ENCODE data around the gene LAMC3. TPM values are rescaled to one million over a fixed set of nuclear protein-coding genes. Genes with fewer than 3 reads are reported as not detected.
"Not testable (repeated sequence)": the region's sequence is repeated elsewhere in the genome, so short reads cannot be mapped to it uniquely, and the experiment has no call there.

Gene LAMC3
- total RNA-seq, 1 experiment from 2014 or later, result not detected

DNA sequence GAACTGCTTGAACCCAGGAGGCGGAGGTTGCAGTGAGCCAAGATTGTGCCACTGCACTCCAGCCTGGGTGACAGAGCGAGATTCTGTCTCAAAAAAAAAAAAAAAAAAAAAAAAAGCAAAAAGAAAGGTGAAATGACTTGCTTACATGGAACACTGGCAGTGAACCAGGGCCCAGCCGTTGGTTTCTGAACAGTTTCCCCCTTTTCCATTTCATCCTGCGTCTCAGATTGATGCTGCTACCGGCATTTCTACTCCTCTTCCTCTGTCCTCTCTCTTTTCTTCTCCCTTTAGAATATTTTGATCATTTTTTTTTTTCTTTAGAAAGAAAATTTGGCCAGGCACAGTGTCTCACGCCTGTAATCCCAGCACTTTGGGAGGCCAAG, 106.4 kb downstream of the LAMC3 start:
- DNase-seq; H3K27ac ChIP-seq (ENCODE audit: low read length); H3K9me2 ChIP-seq (replicated peaks; ENCODE audit: insufficient read depth, low read length); H3K4me1 ChIP-seq (ENCODE audit: low read length); H4K20me1 ChIP-seq (ENCODE audit: insufficient read depth, low read depth, low read length); H2AFZ ChIP-seq (ENCODE audit: low read length); H3K4me3 ChIP-seq (ENCODE audit: low read length); H3K27me3 ChIP-seq (ENCODE audit: low read length); H3K36me3 ChIP-seq (ENCODE audit: insufficient read depth, low read length); H3K79me2 ChIP-seq (ENCODE audit: low read length); H3K9me3 ChIP-seq (ENCODE audit: low read length); H3K4me2 ChIP-seq (ENCODE audit: low read depth, low read length, poor library complexity, severe bottlenecking); H3K9ac ChIP-seq (ENCODE audit: low read length): not testable (repeated sequence)

DNA sequence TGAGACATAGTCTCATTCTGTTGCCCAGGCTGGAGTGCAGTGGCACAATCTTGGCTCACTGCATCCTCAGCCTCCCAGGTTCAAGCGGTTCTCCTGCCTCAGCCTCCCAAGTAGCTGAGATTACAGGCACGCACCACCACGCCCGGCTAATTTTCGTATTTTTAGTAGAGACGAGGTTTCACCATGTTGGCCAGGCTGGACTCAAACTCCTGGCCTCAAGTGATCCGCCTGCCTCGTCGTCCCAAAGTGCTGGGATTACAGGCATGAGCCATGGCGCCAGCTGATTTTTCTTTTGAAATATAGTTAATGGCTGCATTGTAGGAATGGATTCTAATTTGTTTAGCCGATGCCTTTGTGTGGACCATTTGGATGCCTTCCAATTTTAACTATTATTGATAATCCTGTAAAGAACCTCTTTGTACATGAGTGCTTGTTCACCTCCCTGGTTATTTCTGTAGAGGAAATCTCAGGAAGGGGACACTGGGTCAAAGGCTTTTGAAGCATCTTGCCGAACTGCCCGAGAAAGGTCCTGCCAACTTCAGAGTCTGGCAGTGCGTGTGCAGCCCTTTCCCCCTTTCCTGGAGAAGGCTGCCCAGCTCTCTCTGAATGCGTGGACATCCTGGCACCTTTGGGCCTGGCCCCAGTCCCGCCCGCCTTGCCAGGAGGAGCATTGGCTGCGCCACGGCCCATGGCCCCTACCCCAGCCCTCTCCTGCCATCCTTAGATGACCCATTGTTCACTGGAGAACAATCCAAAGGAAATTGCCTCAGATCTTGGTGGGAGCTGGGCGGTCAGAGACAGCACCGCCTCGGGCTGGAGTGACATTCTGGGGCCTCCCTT, 107.5 kb downstream of the LAMC3 start:
- no peak overlapping the region for H3K4me3 ChIP-seq (ENCODE audit: low read length)
- no peak overlapping the region for H3K9ac ChIP-seq (ENCODE audit: low read length)
- H4K20me1 ChIP-seq (ENCODE audit: insufficient read depth, low read depth, low read length), result no peaks in the 10 kb centered on the region
- no peaks in the 10 kb centered on the region for H3K79me2 ChIP-seq (ENCODE audit: low read length)
- no peaks in the 10 kb centered on the region for H3K36me3 ChIP-seq (ENCODE audit: insufficient read depth, low read length)
- H3K9me2 ChIP-seq (replicated peaks; ENCODE audit: insufficient read depth, low read length), result no peaks in the 10 kb centered on the region
- no peaks in the 10 kb centered on the region for H3K4me1 ChIP-seq (ENCODE audit: low read length)
- no peak for DNase-seq
- no peaks in the 10 kb centered on the region for H3K27me3 ChIP-seq (ENCODE audit: low read length)
- no peak overlapping the region for H3K27ac ChIP-seq (ENCODE audit: low read length)
- no peak overlapping the region for H3K4me2 ChIP-seq (ENCODE audit: low read depth, low read length, poor library complexity, severe bottlenecking)
- H3K9me3 ChIP-seq (ENCODE audit: low read length), result no peaks in the 10 kb centered on the region
- H2AFZ ChIP-seq (ENCODE audit: low read length), result no peak overlapping the region

DNA sequence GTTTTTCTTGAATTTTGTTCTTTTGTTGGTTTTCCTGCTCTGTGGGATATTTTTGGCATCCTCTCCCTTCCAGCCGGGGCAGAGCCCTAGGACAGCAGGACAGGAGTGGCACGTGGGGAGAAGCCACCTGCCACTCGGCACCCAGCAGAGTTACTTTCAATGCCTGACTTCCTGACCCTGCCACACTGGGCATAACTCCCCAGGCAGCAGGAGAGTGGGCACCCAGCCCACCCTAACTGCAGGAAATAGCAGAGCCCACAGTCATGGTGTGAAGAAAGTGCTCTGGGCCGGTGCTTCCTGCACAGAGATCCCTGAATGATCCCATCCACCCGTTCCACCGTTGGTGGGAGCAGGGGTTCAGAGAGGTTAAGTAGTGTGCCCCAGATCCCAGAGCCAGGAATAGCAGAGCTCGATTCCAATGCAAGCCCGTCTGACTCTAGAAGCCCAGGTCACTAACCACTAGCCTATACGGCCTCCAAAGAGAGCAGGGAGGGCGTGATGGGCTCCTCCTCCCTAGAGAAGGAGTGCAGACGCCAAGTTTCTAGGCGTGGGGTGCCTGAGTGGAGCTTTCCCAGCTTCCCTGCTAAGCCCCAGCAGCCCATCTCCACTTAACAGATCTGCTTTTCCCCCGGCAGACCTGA, 108.3 kb downstream of the LAMC3 start:
- no peak overlapping the region for H3K4me2 ChIP-seq (ENCODE audit: low read depth, low read length, poor library complexity, severe bottlenecking)
- no peak overlapping the region for H3K9ac ChIP-seq (ENCODE audit: low read length)
- H3K4me1 ChIP-seq (ENCODE audit: low read length), result no peaks in the 10 kb centered on the region
- no peak overlapping the region for H3K27ac ChIP-seq (ENCODE audit: low read length)
- no peaks in the 10 kb centered on the region for H3K27me3 ChIP-seq (ENCODE audit: low read length)
- H3K9me3 ChIP-seq (ENCODE audit: low read length), result no peaks in the 10 kb centered on the region
- H3K4me3 ChIP-seq (ENCODE audit: low read length), result no peak overlapping the region
- no peak for DNase-seq
- H3K79me2 ChIP-seq (ENCODE audit: low read length), result no peaks in the 10 kb centered on the region
- no peaks in the 10 kb centered on the region for H3K36me3 ChIP-seq (ENCODE audit: insufficient read depth, low read length)
- no peak overlapping the region for H2AFZ ChIP-seq (ENCODE audit: low read length)
- no peaks in the 10 kb centered on the region for H3K9me2 ChIP-seq (replicated peaks; ENCODE audit: insufficient read depth, low read length)
- no peaks in the 10 kb centered on the region for H4K20me1 ChIP-seq (ENCODE audit: insufficient read depth, low read depth, low read length)

DNA sequence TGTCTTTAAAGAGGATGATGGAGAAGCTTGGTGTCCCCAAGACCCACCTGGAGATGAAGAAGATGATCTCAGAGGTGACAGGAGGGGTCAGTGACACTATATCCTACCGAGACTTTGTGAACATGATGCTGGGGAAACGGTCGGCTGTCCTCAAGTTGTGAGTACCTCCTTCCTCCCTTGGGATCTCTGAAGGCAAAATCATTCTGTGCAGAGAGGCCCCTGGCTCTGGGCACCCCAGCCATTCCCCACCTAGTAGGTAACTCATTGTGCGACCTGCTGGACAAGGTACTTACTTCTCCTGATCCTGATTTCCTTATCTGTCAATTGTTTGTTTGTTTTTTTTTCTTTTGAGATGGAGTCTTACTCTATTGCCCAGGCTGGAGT, 108.8 kb downstream of the LAMC3 start:
- Histone ChIP-seq H3K9me3 (ENCODE audit: low read length) (no peaks in the 10 kb centered on the region), H3K9ac (ENCODE audit: low read length) (no peak overlapping the region), H4K20me1 (ENCODE audit: insufficient read depth, low read depth, low read length) (no peaks in the 10 kb centered on the region), H3K9me2 (replicated peaks; ENCODE audit: insufficient read depth, low read length) (no peaks in the 10 kb centered on the region), H3K4me3 (ENCODE audit: low read length) (no peak overlapping the region), H3K36me3 (ENCODE audit: insufficient read depth, low read length) (no peaks in the 10 kb centered on the region), H3K27me3 (ENCODE audit: low read length) (no peaks in the 10 kb centered on the region), H3K4me2 (ENCODE audit: low read depth, low read length, poor library complexity, severe bottlenecking) (no peak overlapping the region), H3K79me2 (ENCODE audit: low read length) (no peaks in the 10 kb centered on the region), H2AFZ (ENCODE audit: low read length) (no peak overlapping the region), H3K27ac (ENCODE audit: low read length) (no peak overlapping the region), H3K4me1 (ENCODE audit: low read length) (no peaks in the 10 kb centered on the region)
- no peak for DNase-seq

DNA sequence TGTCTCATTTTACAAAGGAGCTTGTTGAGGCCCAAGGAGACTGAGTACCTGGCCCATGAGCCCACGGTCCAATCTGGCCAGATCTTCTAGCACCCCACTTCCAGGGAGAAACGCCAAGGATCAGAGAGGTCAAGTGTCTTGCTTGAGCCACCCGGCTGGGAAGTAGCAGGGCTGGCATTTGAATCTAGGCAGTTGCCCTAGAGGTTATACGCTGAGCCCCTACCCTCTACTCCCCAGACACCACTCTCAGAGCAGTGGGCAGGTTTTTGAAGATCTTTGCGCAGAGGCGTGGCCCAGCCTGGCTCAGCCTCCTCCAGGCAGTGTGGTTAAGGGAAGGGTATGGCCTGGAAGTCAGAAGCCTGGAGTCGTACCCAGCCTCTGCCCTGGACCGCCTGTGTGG, 110.6 kb downstream of the LAMC3 start:
- Histone ChIP-seq H3K4me2 (ENCODE audit: low read depth, low read length, poor library complexity, severe bottlenecking) (no peak overlapping the region), H3K9me2 (replicated peaks; ENCODE audit: insufficient read depth, low read length) (no peaks in the 10 kb centered on the region), H3K27ac (ENCODE audit: low read length) (no peak overlapping the region), H3K9ac (ENCODE audit: low read length) (no peak overlapping the region), H3K4me3 (ENCODE audit: low read length) (no peak overlapping the region), H3K36me3 (ENCODE audit: insufficient read depth, low read length) (no peaks in the 10 kb centered on the region), H3K27me3 (ENCODE audit: low read length) (no peaks in the 10 kb centered on the region), H3K79me2 (ENCODE audit: low read length) (no peaks in the 10 kb centered on the region), H2AFZ (ENCODE audit: low read length) (no peak overlapping the region), H4K20me1 (ENCODE audit: insufficient read depth, low read depth, low read length) (no peaks in the 10 kb centered on the region), H3K9me3 (ENCODE audit: low read length) (no peaks in the 10 kb centered on the region), H3K4me1 (ENCODE audit: low read length) (peaks cover 3% of the 10 kb centered on the region)
- DNase-seq, result no peak

DNA sequence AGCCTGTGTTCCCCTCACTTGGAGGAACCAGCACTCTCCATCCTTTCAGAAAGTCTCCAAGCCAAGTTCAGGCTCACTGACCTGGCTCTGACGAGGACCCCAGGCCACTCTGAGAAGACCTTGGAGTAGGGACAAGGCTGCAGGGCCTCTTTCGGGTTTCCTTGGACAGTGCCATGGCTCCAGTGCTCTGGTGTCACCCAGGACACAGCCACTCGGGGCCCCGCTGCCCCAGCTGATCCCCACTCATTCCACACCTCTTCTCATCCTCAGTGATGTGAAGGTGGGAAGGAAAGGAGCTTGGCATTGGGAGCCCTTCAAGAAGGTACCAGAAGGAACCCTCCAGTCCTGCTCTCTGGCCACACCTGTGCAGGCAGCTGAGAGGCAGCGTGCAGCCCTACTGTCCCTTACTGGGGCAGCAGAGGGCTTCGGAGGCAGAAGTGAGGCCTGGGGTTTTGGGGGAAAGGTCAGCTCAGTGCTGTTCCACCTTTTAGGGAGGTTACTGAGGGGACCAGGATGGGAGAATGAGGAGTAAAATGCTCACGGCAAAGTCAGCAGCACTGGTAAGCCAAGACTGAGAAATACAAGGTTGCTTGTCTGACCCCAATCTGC, 111.8 kb downstream of the LAMC3 start:
- Histone ChIP-seq H3K79me2 (ENCODE audit: low read length) (peaks cover 8% of the 10 kb centered on the region), H2AFZ (ENCODE audit: low read length) (no peak overlapping the region), H3K9me3 (ENCODE audit: low read length) (no peaks in the 10 kb centered on the region), H3K27ac (ENCODE audit: low read length) (no peak overlapping the region), H4K20me1 (ENCODE audit: insufficient read depth, low read depth, low read length) (no peaks in the 10 kb centered on the region), H3K36me3 (ENCODE audit: insufficient read depth, low read length) (no peaks in the 10 kb centered on the region), H3K27me3 (ENCODE audit: low read length) (no peaks in the 10 kb centered on the region), H3K4me3 (ENCODE audit: low read length) (no peak overlapping the region), H3K9me2 (replicated peaks; ENCODE audit: insufficient read depth, low read length) (no peaks in the 10 kb centered on the region), H3K4me1 (ENCODE audit: low read length) (peaks cover 5% of the 10 kb centered on the region), H3K9ac (ENCODE audit: low read length) (no peak overlapping the region), H3K4me2 (ENCODE audit: low read depth, low read length, poor library complexity, severe bottlenecking) (no peak overlapping the region)
- no peak for DNase-seq

DNA sequence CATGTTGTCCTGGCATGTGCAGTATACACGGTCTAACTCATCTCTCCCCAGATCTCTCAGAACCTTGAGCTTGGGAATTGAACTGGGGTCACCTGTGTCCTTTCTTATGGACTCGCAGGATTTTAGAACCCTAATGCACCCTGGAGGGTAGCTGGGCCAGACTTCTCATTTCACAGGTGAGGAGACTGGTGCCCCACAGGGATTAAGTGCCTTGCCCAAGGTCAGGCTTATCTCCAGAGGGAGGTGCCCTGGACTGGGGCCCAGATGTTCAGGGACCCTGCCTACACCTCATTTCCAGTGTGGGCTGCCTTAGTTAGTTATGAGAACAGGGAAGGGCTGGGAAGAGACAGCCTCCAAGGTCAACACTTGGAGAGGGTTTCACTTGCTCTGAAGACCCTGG, 112.4 kb downstream of the LAMC3 start:
- Histone ChIP-seq H3K9me2 (replicated peaks; ENCODE audit: insufficient read depth, low read length) (no peaks in the 10 kb centered on the region), H3K27me3 (ENCODE audit: low read length) (no peaks in the 10 kb centered on the region), H3K36me3 (ENCODE audit: insufficient read depth, low read length) (no peaks in the 10 kb centered on the region), H4K20me1 (ENCODE audit: insufficient read depth, low read depth, low read length) (peaks cover 4% of the 10 kb centered on the region; the same call in 1 of the 2 replicates), H3K9me3 (ENCODE audit: low read length) (no peaks in the 10 kb centered on the region), H3K27ac (ENCODE audit: low read length) (no peak overlapping the region), H3K4me1 (ENCODE audit: low read length) (peaks cover 8% of the 10 kb centered on the region), H3K4me3 (ENCODE audit: low read length) (no peak overlapping the region), H2AFZ (ENCODE audit: low read length) (no peak overlapping the region), H3K79me2 (ENCODE audit: low read length) (peaks cover 14% of the 10 kb centered on the region), H3K9ac (ENCODE audit: low read length) (no peak overlapping the region), H3K4me2 (ENCODE audit: low read depth, low read length, poor library complexity, severe bottlenecking) (no peak overlapping the region)
- no peak for DNase-seq

DNA sequence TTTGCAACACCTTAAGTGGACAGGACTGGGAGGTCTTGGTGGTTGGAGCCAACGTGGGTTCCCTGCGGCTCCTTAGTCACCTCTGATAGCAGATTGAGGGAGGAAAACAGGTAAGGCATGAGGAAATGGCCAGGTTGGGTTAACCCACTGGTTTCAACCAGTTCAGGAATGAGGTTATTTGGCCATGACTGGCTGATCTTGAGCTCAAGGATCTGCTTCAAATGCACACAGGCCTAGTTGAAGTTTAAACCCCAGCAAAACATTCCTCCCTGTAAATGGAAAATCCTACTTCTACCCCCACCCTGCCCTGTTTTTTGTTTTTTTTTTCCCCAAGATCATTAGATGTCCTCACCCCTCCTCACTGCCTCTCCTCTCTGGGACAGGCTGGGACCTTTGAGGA, 113.2 kb downstream of the LAMC3 start:
- no peaks in the 10 kb centered on the region for H3K36me3 ChIP-seq (ENCODE audit: insufficient read depth, low read length)
- peaks cover 4% of the 10 kb centered on the region; the same call in 1 of the 2 replicates for H4K20me1 ChIP-seq (ENCODE audit: insufficient read depth, low read depth, low read length)
- H3K4me1 ChIP-seq (ENCODE audit: low read length), result peaks cover 16% of the 10 kb centered on the region
- no peaks in the 10 kb centered on the region for H3K9me2 ChIP-seq (replicated peaks; ENCODE audit: insufficient read depth, low read length)
- H3K79me2 ChIP-seq (ENCODE audit: low read length), result peaks cover 22% of the 10 kb centered on the region
- H3K27me3 ChIP-seq (ENCODE audit: low read length), result no peaks in the 10 kb centered on the region
- no peak overlapping the region for H3K27ac ChIP-seq (ENCODE audit: low read length)
- no peak overlapping the region for H3K9ac ChIP-seq (ENCODE audit: low read length)
- DNase-seq, result no peak
- no peaks in the 10 kb centered on the region for H3K9me3 ChIP-seq (ENCODE audit: low read length)
- H3K4me2 ChIP-seq (ENCODE audit: low read depth, low read length, poor library complexity, severe bottlenecking), result no peak overlapping the region
- no peak overlapping the region for H2AFZ ChIP-seq (ENCODE audit: low read length)
- H3K4me3 ChIP-seq (ENCODE audit: low read length), result no peak overlapping the region

Data from Karpas-422 (cell line).